Testis (tissue), 2 donors: ENCODE measurements around the gene USH1G.

ENCODE experiments used
- POLR2A ChIP-seq: fragments of 450-650 bp; IDR thresholded peaks from one replicate; pipeline ENCODE4 v1.6.1; 2017; ENCODE audit warnings: antibody characterized with exemption, mild to moderate bottlenecking, moderate library complexity
- TF ChIP-seq, protein P1 (sequence below), 3 experiments: fragments of 450-650 bp in 2 of 3; fragments of 200-600 bp in 1 of 3; sonication (generic) in 1 of 3; IDR thresholded peaks; one replicate each; pipeline ENCODE4 v1.5.1; 2016 to 2019; ENCODE audit warnings: antibody characterized with exemption in 3 of 3, mild to moderate bottlenecking in 2 of 3, moderate library complexity in 1 of 3

DNA sequence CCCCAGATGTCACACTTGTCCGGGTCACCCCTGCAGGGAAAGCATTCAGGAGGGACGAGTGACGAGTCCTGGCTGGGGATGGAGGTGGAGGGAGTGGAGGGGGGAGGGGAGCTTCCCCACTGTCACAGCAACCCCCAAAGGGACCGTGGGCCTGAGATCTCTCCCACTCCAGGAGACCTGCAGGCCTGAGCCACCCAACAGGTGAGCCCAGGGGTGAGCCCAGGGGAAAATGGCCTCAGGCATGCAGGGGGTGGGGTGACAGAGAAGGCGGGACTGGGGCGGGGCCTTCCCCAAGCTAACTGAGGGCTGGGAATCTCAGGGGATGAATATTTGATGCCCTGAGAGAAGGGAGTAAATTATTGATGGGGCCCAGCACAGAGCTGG, 2.4 kb downstream of the USH1G start:
- TF ChIP-seq, protein P1, sequence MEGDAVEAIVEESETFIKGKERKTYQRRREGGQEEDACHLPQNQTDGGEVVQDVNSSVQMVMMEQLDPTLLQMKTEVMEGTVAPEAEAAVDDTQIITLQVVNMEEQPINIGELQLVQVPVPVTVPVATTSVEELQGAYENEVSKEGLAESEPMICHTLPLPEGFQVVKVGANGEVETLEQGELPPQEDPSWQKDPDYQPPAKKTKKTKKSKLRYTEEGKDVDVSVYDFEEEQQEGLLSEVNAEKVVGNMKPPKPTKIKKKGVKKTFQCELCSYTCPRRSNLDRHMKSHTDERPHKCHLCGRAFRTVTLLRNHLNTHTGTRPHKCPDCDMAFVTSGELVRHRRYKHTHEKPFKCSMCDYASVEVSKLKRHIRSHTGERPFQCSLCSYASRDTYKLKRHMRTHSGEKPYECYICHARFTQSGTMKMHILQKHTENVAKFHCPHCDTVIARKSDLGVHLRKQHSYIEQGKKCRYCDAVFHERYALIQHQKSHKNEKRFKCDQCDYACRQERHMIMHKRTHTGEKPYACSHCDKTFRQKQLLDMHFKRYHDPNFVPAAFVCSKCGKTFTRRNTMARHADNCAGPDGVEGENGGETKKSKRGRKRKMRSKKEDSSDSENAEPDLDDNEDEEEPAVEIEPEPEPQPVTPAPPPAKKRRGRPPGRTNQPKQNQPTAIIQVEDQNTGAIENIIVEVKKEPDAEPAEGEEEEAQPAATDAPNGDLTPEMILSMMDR (IDR thresholded peaks at IDR 0.05): no peak
- no peak for TF ChIP-seq POLR2A
